GM12892 (cell line): ENCODE measurements around the gene RFX3.

Experiments
- POLR2A ChIP-seq: IDR thresholded peaks from 2 replicates; pipeline ENCODE4 v1.6.1; 2011; ENCODE audit warnings: low read depth, low read length, control low read depth
- TAF1 ChIP-seq: IDR thresholded peaks from 2 replicates; pipeline ENCODE4 v1.6.1; 2011; ENCODE audit warnings: low read depth, mild to moderate bottlenecking, control low read depth, low read length, borderline replicate concordance

DNA sequence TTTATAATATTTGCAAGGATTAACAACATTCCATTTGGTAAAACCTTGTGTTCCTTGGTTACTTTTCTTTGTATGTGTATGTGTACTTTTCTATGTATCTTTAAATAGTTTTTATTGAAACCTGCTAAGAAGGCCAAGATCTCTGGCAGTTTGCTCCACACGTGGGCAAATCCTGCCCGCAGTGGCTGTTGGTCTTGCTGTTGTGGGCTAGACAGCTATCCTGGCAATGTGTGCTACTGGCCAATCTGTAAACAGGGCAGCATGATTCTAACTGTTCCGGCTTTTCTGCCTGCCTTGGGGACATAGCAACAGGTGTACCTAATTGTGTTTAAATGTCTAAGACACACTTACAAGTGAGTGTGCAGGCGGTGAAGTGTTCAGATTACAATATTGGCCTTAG, 286.6 kb downstream of the RFX3 start:
- TF ChIP-seq TAF1: no peak
- TF ChIP-seq POLR2A: no peak
